Kidney (tissue), 22 donors: Measurements from ENCODE around the gene CARD19. TPM values are rescaled to one million over a fixed set of nuclear protein-coding genes. Genes with fewer than 3 reads are reported as not detected.

Experiments used
- DNase-seq, 5 donors: peaks; one replicate each; pipeline ENCODE4 v3.0.0-alpha.2; 2013 to 2020
- FAIRE-seq: peaks from 2 replicates; lab custom pipeline; 2012; peaks lifted over from hg19 to GRCh38; lab: Jason Lieb, UNC
- H3K27ac ChIP-seq, 2 donors: one replicate each; pipeline ENCODE4 v1.7.0; 2013; ENCODE audit warnings: low read depth in 2 of 2, low read length in 2 of 2, inconsistent platforms in 1 of 2
- H3K27me3 ChIP-seq: one replicate; pipeline ENCODE4 v1.7.1; 2013; ENCODE audit warnings: low read length, inconsistent platforms; ENCODE audit not compliant: control insufficient read depth, insufficient read depth
- H3K36me3 ChIP-seq, 3 donors: one replicate each; pipeline versions ENCODE4 v1.7.0 to v1.7.1; 2013; ENCODE audit warnings: low read length in 3 of 3, control low read depth in 1 of 3, inconsistent platforms in 1 of 3; ENCODE audit not compliant: insufficient read depth in 3 of 3, control insufficient read depth in 2 of 3
- H3K4me1 ChIP-seq, 3 donors: one replicate each; pipeline versions ENCODE4 v1.7.0 to v1.7.1; 2013; ENCODE audit warnings: low read length in 3 of 3, inconsistent platforms in 1 of 3, low read depth in 1 of 3; ENCODE audit not compliant: control insufficient read depth in 2 of 3, insufficient read depth in 2 of 3
- H3K4me3 ChIP-seq, 3 donors: one replicate each; pipeline versions ENCODE4 v1.7.0 to v1.8.1; 2013; ENCODE audit warnings: low read length in 3 of 3, control low read depth in 1 of 3, inconsistent platforms in 1 of 3
- H3K9ac ChIP-seq, 3 donors: one replicate each; pipeline versions ENCODE4 v1.7.0 to v1.7.1; 2013; ENCODE audit warnings: low read length in 3 of 3, control low read depth in 1 of 3, inconsistent platforms in 1 of 3
- H3K9me3 ChIP-seq, 3 donors: one replicate each; pipeline versions ENCODE4 v1.7.0 to v1.7.1; 2013; ENCODE audit warnings: low read length in 3 of 3, control low read depth in 1 of 3, inconsistent platforms in 1 of 3; ENCODE audit not compliant: control insufficient read depth in 2 of 3, insufficient read depth in 1 of 3
- CTCF ChIP-seq: IDR thresholded peaks from 3 replicates; pipeline ENCODE4 v1.5.1; 2012; ENCODE audit warnings: mild to moderate bottlenecking, moderate library complexity, borderline replicate concordance; ENCODE audit not compliant: insufficient read depth; ENCODE audit errors: extremely low read depth
- intact Hi-C: fragments of 100-400 bp; cut with DNase I; formaldehyde crosslinking; loops from one replicate; pipeline ENCODE4 v1.11.1; 2022
- long read RNA-seq, 10 donors: library from polyadenylated mRNA in 1 of 10; unstranded in 1 of 10; transcript quantifications; one replicate each; pipeline ENCODE4 v2.0.0 and lab custom pipeline, GENCODE V29; 2021 to 2026
- polyA plus RNA-seq: library from polyadenylated mRNA; stranded (reverse); fragments of 350-450 nt; fragmentation: Illumina TruSeq; extraction: RNeasy Lipid Tissue Mini Kit (QIAGEN cat#74804); gene quantifications from one replicate; pipeline ENCODE4 v1.2.3, GENCODE V29; 2014; ENCODE audit warnings: low read depth, low replicate concordance; ENCODE audit not compliant: insufficient read depth
- total RNA-seq: library from RNA; stranded (reverse); fragmentation: NEBNext Ultra II Directional; extraction: Animal tissue kit (Norgen Biotek cat#: 25700); gene quantifications from one replicate; pipeline ENCODE4 v1.2.1, GENCODE V29; 2021
- donor health status: control.
- donor health status: control.
- donor health status: control.
- donor health status: control.
- donor health status: control.
- donor health status: DM: yes; HTN: yes; CAD: no.
- donor health status: Normal renal cell carcinoma (clear cell type).

CARD19 gene, protein sequence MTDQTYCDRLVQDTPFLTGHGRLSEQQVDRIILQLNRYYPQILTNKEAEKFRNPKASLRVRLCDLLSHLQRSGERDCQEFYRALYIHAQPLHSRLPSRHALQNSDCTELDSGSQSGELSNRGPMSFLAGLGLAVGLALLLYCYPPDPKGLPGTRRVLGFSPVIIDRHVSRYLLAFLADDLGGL
- total RNA-seq (44.5 TPM), polyA plus RNA-seq (49.3 TPM)
- long read RNA-seq, donor 1, transcript CARD19-201 (6 exons, 855 nt), result major isoform, 5 of 14 reads
- long read RNA-seq, donor 1, transcript CARD19-207 (6 exons, 759 nt), result major isoform, 5 of 14 reads
- long read RNA-seq, donor 1, partial matches to known transcripts, result 0 of 14 reads
- long read RNA-seq, donor 1, other reads (novel, unspliced or antisense), result 0 of 14 reads
- long read RNA-seq, donor 2, partial matches to known transcripts, result 0 of 11 reads
- long read RNA-seq, donor 2, other reads (novel, unspliced or antisense), result 0 of 11 reads
- long read RNA-seq, donor 3, transcript CARD19-207 (6 exons, 759 nt), result major isoform, 6 of 13 reads
- long read RNA-seq, donor 3, transcript CARD19-201 (6 exons, 855 nt), result minor isoform, 5 of 13 reads
- long read RNA-seq, donor 3, partial matches to known transcripts, result 0 of 13 reads
- long read RNA-seq, donor 3, other reads (novel, unspliced or antisense), result 0 of 13 reads
- long read RNA-seq, donor 4, transcript CARD19-207 (6 exons, 759 nt), result major isoform, 6 of 13 reads
- long read RNA-seq, donor 4, partial matches to known transcripts, result 0 of 13 reads
- long read RNA-seq, donor 4, other reads (novel, unspliced or antisense), result 0 of 13 reads
- long read RNA-seq, donor 5, result 0 reads
- long read RNA-seq, donor 6, transcript CARD19-201 (6 exons, 855 nt), result major isoform, 13 of 20 reads
- long read RNA-seq, donor 6, partial matches to known transcripts, result 0 of 20 reads
- long read RNA-seq, donor 6, other reads (novel, unspliced or antisense), result 0 of 20 reads
- long read RNA-seq, donor 7, transcript CARD19-207 (6 exons, 759 nt), result major isoform, 12 of 36 reads
- long read RNA-seq, donor 7, transcript CARD19-201 (6 exons, 855 nt), result minor isoform, 11 of 36 reads
- long read RNA-seq, donor 7, transcript CARD19-206 (2 exons, 2,690 nt), result minor isoform, 7 of 36 reads
- long read RNA-seq, donor 7, partial matches to known transcripts, result 1 of 36 reads
- long read RNA-seq, donor 7, other reads (novel, unspliced or antisense), result 4 of 36 reads
- long read RNA-seq, donor 8, transcript CARD19-201 (6 exons, 855 nt), result major isoform, 8 of 21 reads
- long read RNA-seq, donor 8, transcript CARD19-207 (6 exons, 759 nt), result major isoform, 8 of 21 reads
- long read RNA-seq, donor 8, partial matches to known transcripts, result 0 of 21 reads
- long read RNA-seq, donor 8, other reads (novel, unspliced or antisense), result 0 of 21 reads
- long read RNA-seq, donor 9, partial matches to known transcripts, result 0 of 9 reads
- long read RNA-seq, donor 9, other reads (novel, unspliced or antisense), result 0 of 9 reads
- long read RNA-seq, donor 10, transcript CARD19-201 (6 exons, 855 nt), result minor isoform, 5 of 16 reads
- long read RNA-seq, donor 10, transcript CARD19-207 (6 exons, 759 nt), result major isoform, 6 of 16 reads
- long read RNA-seq, donor 10, partial matches to known transcripts, result 0 of 16 reads
- long read RNA-seq, donor 10, other reads (novel, unspliced or antisense), result 0 of 16 reads

- peak within 1 kb of the TSS; percentile 95 to 96 for H3K27ac ChIP-seq
- peaks cover 14 to 43% (median 31%) of the 10 kb centered on the region in 3 donors for H3K4me1 ChIP-seq
- H3K4me3 ChIP-seq, result peak within 1 kb of the TSS; percentile 80 to 89 (median 86)
- H3K9me3 ChIP-seq, result no peaks in the 10 kb centered on the region
- TF ChIP-seq CTCF, result no peak
- H3K36me3 ChIP-seq, result no peaks in the 10 kb centered on the region
- intact Hi-C loops, result no loop called here
- H3K27me3 ChIP-seq, result no peaks in the 10 kb centered on the region
- DNase-seq (peak in 3 of 5 donors; percentile 54 to 66 (median 58)), FAIRE-seq (no peak)
- peak within 1 kb of the TSS; percentile 39 to 77 (median 65) for H3K9ac ChIP-seq
Observed at GRCh38 chr9:93096131-93096802, at the start of gene CARD19. CARD19 (plus strand) TSS chr9:93096217; CDS start chr9:93096346, 129 bp downstream.

- no peak overlapping the region for H3K9ac ChIP-seq
- H3K4me3 ChIP-seq, result no peak overlapping the region
- no peak for FAIRE-seq
- intact Hi-C loops, result no loop called here
- TF ChIP-seq CTCF, result no peak
- H3K9me3 ChIP-seq, result no peaks in the 10 kb centered on the region
- H3K27ac ChIP-seq, result no peak overlapping the region
- no peaks in the 10 kb centered on the region for H3K36me3 ChIP-seq
- H3K4me1 ChIP-seq, result peaks cover 0 to 11% (median 8%) of the 10 kb centered on the region in 3 donors
- peak in 1 of 5 donors; percentile 15 for DNase-seq
- H3K27me3 ChIP-seq, result no peaks in the 10 kb centered on the region
Observed at GRCh38 chr9:93048566-93049448, 47.2 kb upstream of the CARD19 start.
